Esophagus (tissue), 2 donors: ENCODE measurements around the gene RASSF4. TPM values are rescaled to one million over a fixed set of nuclear protein-coding genes. Genes with fewer than 3 reads are reported as not detected.

ENCODE experiments used
- H3K27ac ChIP-seq, 2 donors: one replicate each; pipeline ENCODE4 v1.5.1; 2013; ENCODE audit warnings: low read depth in 2 of 2, mild to moderate bottlenecking in 2 of 2, inconsistent platforms in 1 of 2, low read length in 1 of 2, moderate library complexity in 1 of 2
- H3K27me3 ChIP-seq, 2 donors: one replicate each; pipeline ENCODE4 v1.6.1; 2013; ENCODE audit warnings: low read length in 2 of 2, control low read depth in 1 of 2, mild to moderate bottlenecking in 1 of 2; ENCODE audit not compliant: insufficient read depth in 2 of 2, control insufficient read depth in 1 of 2
- H3K36me3 ChIP-seq, 2 donors: one replicate each; pipeline ENCODE4 v1.6.1; 2013; ENCODE audit warnings: low read length in 1 of 2; ENCODE audit not compliant: control insufficient read depth in 2 of 2, insufficient read depth in 2 of 2
- H3K4me1 ChIP-seq, 2 donors: one replicate each; pipeline ENCODE4 v1.6.1; 2013; ENCODE audit warnings: low read length in 1 of 2; ENCODE audit not compliant: control insufficient read depth in 2 of 2, insufficient read depth in 2 of 2
- H3K4me3 ChIP-seq, 2 donors: one replicate each; pipeline ENCODE4 v1.5.1; 2013; ENCODE audit warnings: low read length in 2 of 2, mild to moderate bottlenecking in 2 of 2, low read depth in 1 of 2, moderate library complexity in 1 of 2
- H3K9me3 ChIP-seq, 2 donors: one replicate each; pipeline ENCODE4 v1.6.1; 2013; ENCODE audit warnings: mild to moderate bottlenecking in 2 of 2, low read depth in 1 of 2, low read length in 1 of 2, moderate library complexity in 1 of 2; ENCODE audit not compliant: control insufficient read depth in 2 of 2, insufficient read depth in 1 of 2
- WGBS, 2 donors: extraction: QIAGEN DNeasy Blood & Tissue Kit; methylation state at CpG; one replicate each; pipeline ENCODE4 v1.1.7; 2013; 5-methylcytosine and 5-hydroxymethylcytosine counted together
- polyA plus RNA-seq, 2 donors: library from polyadenylated mRNA; stranded (reverse); fragments of 200-250 nt; gene quantifications; one replicate each; pipeline ENCODE4 v1.2.3, GENCODE V29; 2013
- donor health status: healthy with polysubstance abuse.
- donor health status: Bipolar disorder and iron deficiency.

Gene RASSF4
- polyA plus RNA-seq, 2 donors: 3.6 to 3.7 TPM

GRCh38 chr10:44946205-44946604 is 13.4 kb upstream of the RASSF4 start:
- H3K4me1 ChIP-seq: no peaks in the 10 kb centered on the region

GRCh38 chr10:44947371-44948152 is 12.0 kb upstream of the RASSF4 start:
- no peaks in the 10 kb centered on the region for H3K9me3 ChIP-seq
- no peak overlapping the region for H3K4me3 ChIP-seq
- 65 to 66% methylated on average over 6 of the region's 6 CpGs for WGBS, 2 donors
- no peaks in the 10 kb centered on the region for H3K27me3 ChIP-seq
- H3K36me3 ChIP-seq: no peaks in the 10 kb centered on the region
- H3K27ac ChIP-seq: no peak overlapping the region
- H3K4me1 ChIP-seq: no peaks in the 10 kb centered on the region

More at GRCh38 chr10:44946205-44946604, 13.4 kb upstream of the RASSF4 start:
- Histone ChIP-seq H3K27ac (no peak overlapping the region), H3K9me3 (no peaks in the 10 kb centered on the region), H3K27me3 (no peaks in the 10 kb centered on the region), H3K4me3 (no peak overlapping the region), H3K36me3 (no peaks in the 10 kb centered on the region)
- 57 to 65% methylated on average over 2 of the region's 2 CpGs for WGBS, 2 donors

GRCh38 chr10:44948642-44949041 is 11.0 kb upstream of the RASSF4 start:
- no peaks in the 10 kb centered on the region for H3K27me3 ChIP-seq
- no peak overlapping the region for H3K4me3 ChIP-seq
- no peaks in the 10 kb centered on the region for H3K4me1 ChIP-seq
- H3K9me3 ChIP-seq: no peaks in the 10 kb centered on the region
- 77 to 83% methylated on average over 1 of the region's 1 CpG for WGBS, 2 donors
- H3K27ac ChIP-seq: no peak overlapping the region
- H3K36me3 ChIP-seq: no peaks in the 10 kb centered on the region

GRCh38 chr10:44949127-44949802 is 10.3 kb upstream of the RASSF4 start:
- Histone ChIP-seq H3K4me3 (no peak overlapping the region), H3K27me3 (no peaks in the 10 kb centered on the region), H3K4me1 (no peaks in the 10 kb centered on the region), H3K36me3 (no peaks in the 10 kb centered on the region), H3K27ac (no peak overlapping the region), H3K9me3 (no peaks in the 10 kb centered on the region)
- WGBS, 2 donors: 77% methylated on average over 5 of the region's 5 CpGs

- Histone ChIP-seq H3K4me3 (no peak overlapping the region), H3K36me3 (no peaks in the 10 kb centered on the region), H3K9me3 (no peaks in the 10 kb centered on the region), H3K27me3 (no peaks in the 10 kb centered on the region), H3K27ac (no peak overlapping the region), H3K4me1 (no peaks in the 10 kb centered on the region)
- WGBS, 2 donors: 73 to 89% methylated on average over 3 of the region's 3 CpGs
These were observed 9.7 kb upstream of the RASSF4 start for GRCh38 chr10:44949915-44950314.

- no peak overlapping the region for H3K27ac ChIP-seq
- H3K4me3 ChIP-seq: no peak overlapping the region
- WGBS, 2 donors: 92 to 94% methylated on average over 10 of the region's 10 CpGs
- no peaks in the 10 kb centered on the region for H3K36me3 ChIP-seq
- no peaks in the 10 kb centered on the region for H3K27me3 ChIP-seq
- no peaks in the 10 kb centered on the region for H3K4me1 ChIP-seq
- no peaks in the 10 kb centered on the region for H3K9me3 ChIP-seq
These were observed 9.0 kb upstream of the RASSF4 start for GRCh38 chr10:44950326-44951225.

- Histone ChIP-seq H3K27ac (no peak overlapping the region), H3K36me3 (peaks cover 0 to 3% of the 10 kb centered on the region in 2 donors), H3K27me3 (no peaks in the 10 kb centered on the region), H3K9me3 (no peaks in the 10 kb centered on the region), H3K4me1 (no peaks in the 10 kb centered on the region), H3K4me3 (no peak overlapping the region)
- WGBS, 2 donors: 87 to 90% methylated on average over 7 of the region's 7 CpGs
These were observed 7.9 kb upstream of the RASSF4 start for GRCh38 chr10:44951576-44952226.

GRCh38 chr10:44952779-44953231 is 6.8 kb upstream of the RASSF4 start:
- H3K27ac ChIP-seq: no peak overlapping the region
- H3K27me3 ChIP-seq: no peaks in the 10 kb centered on the region
- peaks cover 0 to 4% of the 10 kb centered on the region in 2 donors for H3K36me3 ChIP-seq
- no peaks in the 10 kb centered on the region for H3K9me3 ChIP-seq
- H3K4me1 ChIP-seq: no peaks in the 10 kb centered on the region
- 53 to 65% methylated on average over 2 of the region's 2 CpGs for WGBS, 2 donors
- H3K4me3 ChIP-seq: no peak overlapping the region

- peaks cover 0 to 4% of the 10 kb centered on the region in 2 donors for H3K36me3 ChIP-seq
- H3K27ac ChIP-seq: no peak overlapping the region
- no peaks in the 10 kb centered on the region for H3K9me3 ChIP-seq
- H3K27me3 ChIP-seq: no peaks in the 10 kb centered on the region
- H3K4me3 ChIP-seq: no peak overlapping the region
- H3K4me1 ChIP-seq: peaks cover 0 to 2% of the 10 kb centered on the region in 2 donors
These were observed 5.6 kb upstream of the RASSF4 start for GRCh38 chr10:44954042-44954441.
